Neural progenitor cell (in vitro differentiated cells): Measurements from ENCODE around the gene RASEF.

ENCODE experiments used
- EZH2 ChIP-seq: fragments of 200-600 bp; sonication (generic); IDR thresholded peaks from 2 replicates; pipeline ENCODE4 v1.6.1; 2017; ENCODE audit warnings: antibody characterized with exemption, mild to moderate bottlenecking, moderate library complexity
- EZH2phosphoT487 ChIP-seq: fragments of 200-600 bp; sonication (generic); IDR thresholded peaks from 2 replicates; pipeline ENCODE4 v1.6.1; 2017; ENCODE audit warnings: antibody characterized with exemption
- TF ChIP-seq, protein P1 (sequence below): fragments of 200-600 bp; sonication (generic); IDR thresholded peaks from 2 replicates; pipeline ENCODE4 v1.5.1; 2017; ENCODE audit warnings: antibody characterized with exemption, mild to moderate bottlenecking

DNA sequence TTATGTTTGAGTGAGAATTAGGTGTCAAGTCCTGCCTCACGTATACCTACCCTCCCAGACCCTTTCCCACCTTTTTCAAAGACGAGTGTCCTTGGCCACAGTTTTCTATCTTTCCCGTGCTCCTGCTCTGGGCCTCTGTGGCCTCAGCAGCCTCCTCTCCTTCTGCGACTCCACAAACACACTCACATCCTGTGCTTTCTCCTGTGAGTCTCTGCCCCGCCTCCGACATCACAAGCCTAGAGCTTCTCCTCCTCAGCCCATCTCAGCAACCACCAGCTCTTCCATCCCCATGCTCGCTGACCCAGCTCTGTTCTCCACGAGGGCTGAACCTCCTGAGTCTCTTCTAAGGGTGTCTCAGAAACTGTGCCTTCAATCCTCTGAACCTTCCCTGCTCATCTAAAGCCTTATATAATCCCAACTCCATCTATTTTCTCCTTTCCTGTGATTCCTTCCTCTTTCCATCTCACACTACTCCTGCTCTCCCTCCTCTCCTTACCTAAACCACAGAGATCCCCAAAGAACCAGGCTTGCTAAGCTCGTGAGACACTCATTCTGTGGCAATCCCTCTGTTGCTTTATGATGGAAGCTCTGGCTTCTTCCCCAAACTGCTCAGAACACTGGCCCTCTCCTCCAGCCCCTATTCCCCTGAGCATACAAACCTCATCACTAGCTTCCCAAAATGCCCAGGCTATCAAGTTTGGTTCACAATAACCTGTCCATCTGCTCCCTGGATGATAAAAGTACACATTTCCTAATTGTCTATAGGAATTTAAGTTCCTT lies 55.2 kb downstream of the RASEF start:
- TF ChIP-seq, protein P1, sequence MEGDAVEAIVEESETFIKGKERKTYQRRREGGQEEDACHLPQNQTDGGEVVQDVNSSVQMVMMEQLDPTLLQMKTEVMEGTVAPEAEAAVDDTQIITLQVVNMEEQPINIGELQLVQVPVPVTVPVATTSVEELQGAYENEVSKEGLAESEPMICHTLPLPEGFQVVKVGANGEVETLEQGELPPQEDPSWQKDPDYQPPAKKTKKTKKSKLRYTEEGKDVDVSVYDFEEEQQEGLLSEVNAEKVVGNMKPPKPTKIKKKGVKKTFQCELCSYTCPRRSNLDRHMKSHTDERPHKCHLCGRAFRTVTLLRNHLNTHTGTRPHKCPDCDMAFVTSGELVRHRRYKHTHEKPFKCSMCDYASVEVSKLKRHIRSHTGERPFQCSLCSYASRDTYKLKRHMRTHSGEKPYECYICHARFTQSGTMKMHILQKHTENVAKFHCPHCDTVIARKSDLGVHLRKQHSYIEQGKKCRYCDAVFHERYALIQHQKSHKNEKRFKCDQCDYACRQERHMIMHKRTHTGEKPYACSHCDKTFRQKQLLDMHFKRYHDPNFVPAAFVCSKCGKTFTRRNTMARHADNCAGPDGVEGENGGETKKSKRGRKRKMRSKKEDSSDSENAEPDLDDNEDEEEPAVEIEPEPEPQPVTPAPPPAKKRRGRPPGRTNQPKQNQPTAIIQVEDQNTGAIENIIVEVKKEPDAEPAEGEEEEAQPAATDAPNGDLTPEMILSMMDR = no peak
- TF ChIP-seq EZH2phosphoT487 (no peak), EZH2 (no peak)
